GM12878 (cell line): Measurements from ENCODE around the gene MSLN. TPM values are rescaled to one million over a fixed set of nuclear protein-coding genes. Genes with fewer than 3 reads are reported as not detected.

Source experiments
- ATAC-seq: fragments of 200-7000 bp; cut with Tn5 transposase; 3 replicates; pipeline ENCODE4 v1.9.1; 2020; ENCODE audit warnings: mild to moderate bottlenecking, moderate library complexity
- BruUV-seq: library from RNA; stranded (reverse); fragments of 400-500 nt; replicated peaks from 2 replicates; lab custom pipeline; 2021; lab: Mats Ljungman, UMichigan
- CTCF ChIA-PET: fragments of 300-600 bp; sonication (Branson Sonifier 250); formaldehyde crosslinking; extraction: SDS; loops from one replicate; lab custom pipeline; 2021; ENCODE audit warnings: inconsistent platforms; lab: Yijun Ruan, JAX
- POLR2A ChIA-PET: fragments of 350-600 bp; formaldehyde crosslinking; extraction: SDS; loops from one replicate; lab custom pipeline; 2021; ENCODE audit warnings: inconsistent platforms; lab: Charles Lee
- RAD21 ChIA-PET: fragments of 300-600 bp; sonication (Branson Sonifier 250); formaldehyde crosslinking; loops from one replicate; lab custom pipeline; 2023; ENCODE audit warnings: antibody characterized with exemption; ENCODE audit not compliant: unreplicated experiment; lab: Charles Lee
- SMC1A ChIA-PET: fragments of 300-600 bp; sonication (Branson Sonifier 250); formaldehyde crosslinking; loops from one replicate; lab custom pipeline; 2023; ENCODE audit not compliant: unreplicated experiment, uncharacterized antibody; lab: Charles Lee
- DNase-seq: peaks from one replicate; pipeline ENCODE4 v3.0.0-alpha.2; 2011; ENCODE audit warnings: low read depth, low spot score
- FAIRE-seq: peaks from 3 replicates; lab custom pipeline; 2011; peaks lifted over from hg19 to GRCh38; lab: Jason Lieb, UNC
- H2AFZ ChIP-seq: 2 replicates; pipeline ENCODE4 v1.6.0; 2011; ENCODE audit warnings: low read depth, low read length, control low read depth; ENCODE audit not compliant: control insufficient read depth
- H3K27ac ChIP-seq: 2 replicates; pipeline ENCODE4 v1.5.1; 2011; ENCODE audit warnings: control low read depth; ENCODE audit not compliant: control insufficient read depth, insufficient read depth
- H3K27me3 ChIP-seq, 2 experiments: replicated peaks in 1 of 2; 2 replicates each; pipeline versions ENCODE4 v1.6.0 to v1.6.1; 2011; ENCODE audit warnings: low read length in 1 of 2; ENCODE audit not compliant: control insufficient read depth in 2 of 2, insufficient read depth in 2 of 2
- H3K36me3 ChIP-seq, 2 experiments: 2 replicates each; pipeline ENCODE4 v1.5.1; 2011; ENCODE audit warnings: low read length in 1 of 2; ENCODE audit not compliant: control insufficient read depth in 2 of 2, insufficient read depth in 2 of 2
- H3K4me1 ChIP-seq: 2 replicates; pipeline ENCODE4 v1.6.1; 2011; ENCODE audit warnings: mild to moderate bottlenecking, low read length, moderate library complexity, mixed read lengths; ENCODE audit not compliant: control insufficient read depth, insufficient read depth
- H3K4me2 ChIP-seq: 2 replicates; pipeline ENCODE4 v1.6.0; 2011; ENCODE audit warnings: control low read depth; ENCODE audit not compliant: control insufficient read depth, insufficient read depth
- H3K4me3 ChIP-seq: fragments of 200-600 bp; sonication (generic); 2 replicates; pipeline ENCODE4 v1.5.1; 2016
- H3K79me2 ChIP-seq: 2 replicates; pipeline ENCODE4 v1.6.0; 2011; ENCODE audit warnings: low read length; ENCODE audit not compliant: control insufficient read depth, insufficient read depth
- H3K9ac ChIP-seq: 2 replicates; pipeline ENCODE4 v1.8.0; 2011; ENCODE audit warnings: low read length, control low read depth, mixed read lengths; ENCODE audit not compliant: control insufficient read depth, insufficient read depth
- H3K9me3 ChIP-seq: replicated peaks from 3 replicates; pipeline ENCODE4 v1.5.1; 2011; ENCODE audit warnings: mild to moderate bottlenecking, low read length; ENCODE audit not compliant: control insufficient read depth, insufficient read depth
- H4K20me1 ChIP-seq: 2 replicates; pipeline ENCODE4 v1.6.0; 2011; ENCODE audit not compliant: control insufficient read depth, insufficient read depth
- CHD2 ChIP-seq: IDR thresholded peaks from 2 replicates; pipeline ENCODE4 v1.6.1; 2011; ENCODE audit warnings: low read depth, low read length, improper control_type of control experiment, borderline replicate concordance
- NFYA ChIP-seq: IDR thresholded peaks from 2 replicates; pipeline ENCODE4 v1.6.1; 2011; ENCODE audit warnings: low read depth, mild to moderate bottlenecking, low read length, improper control_type of control experiment, borderline replicate concordance
- SP1 ChIP-seq: IDR thresholded peaks from one replicate; pipeline ENCODE4 v1.6.1; 2011; ENCODE audit warnings: low read depth, low read length
- TBL1XR1 ChIP-seq: IDR thresholded peaks from 2 replicates; pipeline ENCODE4 v1.6.1; 2012; ENCODE audit warnings: low read depth, low read length, improper control_type of control experiment
- WRNIP1 ChIP-seq: IDR thresholded peaks from 2 replicates; pipeline ENCODE4 v1.6.1; 2011; ENCODE audit warnings: low read depth, low read length, improper control_type of control experiment, borderline replicate concordance
- ZNF217 ChIP-seq: fragments of 450-650 bp; IDR thresholded peaks from 2 replicates; pipeline ENCODE4 v1.6.1; 2017; ENCODE audit warnings: antibody characterized with exemption, mild to moderate bottlenecking
- WGBS: methylation state at CpG from one replicate; pipeline ENCODE4 v1.1.6; 2016; ENCODE audit warnings: low lambda C conversion rate; ENCODE audit not compliant: insufficient replicate concordance, insufficient coverage; ENCODE audit errors: missing lambda C conversion rate; 5-methylcytosine and 5-hydroxymethylcytosine counted together
- in situ Hi-C: fragments of 300-500 bp; cut with MboI; formaldehyde crosslinking; loops from 9 replicates; pipeline ENCODE4 v1.14.3; 2018; ENCODE audit warnings: mixed read lengths
- intact Hi-C: fragments of 100-400 bp; cut with micrococcal nuclease; formaldehyde crosslinking; loops from one replicate; pipeline ENCODE4 v1.14.2; 2022; ENCODE audit not compliant: unreplicated experiment
- polyA plus RNA-seq, 11 experiments: library from polyadenylated mRNA; depleted of rRNA in 4 of 11; unstranded in 6 of 11; stranded (reverse) in 5 of 11; fragments of >200 nt; fragmentation: Nextera tagmentation in 4 of 11; fragmentation: Illumina TruSeq in 1 of 11; extraction: Ambion mirVana in 4 of 11; extraction: Trizol in 1 of 11; gene quantifications; 1 replicate in 1 of 11; 2 replicates in 10 of 11; pipeline versions ENCODE4 v1.2.1 to v1.2.3, GENCODE V29; 2011 to 2016; ENCODE audit warnings: inconsistent platforms in 2 of 11, missing spikeins in 2 of 11, low read depth in 1 of 11
- total RNA-seq, 4 experiments: library from RNA; depleted of rRNA in 3 of 4; stranded (reverse); fragments of >200 nt in 3 of 4; fragmentation: Illumina TruSeq in 1 of 4; extraction: Trizol in 1 of 4; gene quantifications; 2 replicates each; pipeline versions ENCODE4 v1.2.1 to v1.2.3, GENCODE V29; 2013 to 2021
- TF ChIP-seq, protein P1 (sequence below): IDR thresholded peaks from 2 replicates; pipeline ENCODE4 v1.6.1; 2012; ENCODE audit warnings: low read depth, low read length, improper control_type of control experiment
- TF ChIP-seq, protein P2 (sequence below): IDR thresholded peaks from 2 replicates; pipeline ENCODE4 v1.6.1; 2012; ENCODE audit warnings: mild to moderate bottlenecking, low read depth, low read length
- TF ChIP-seq, protein P3 (sequence below): fragments of 450-650 bp; IDR thresholded peaks from 2 replicates; pipeline ENCODE4 v1.6.1; 2016; ENCODE audit warnings: mild to moderate bottlenecking
- TF ChIP-seq, protein P4 (sequence below): fragments of 450-650 bp; IDR thresholded peaks from 2 replicates; pipeline ENCODE4 v1.6.1; 2017; ENCODE audit warnings: mild to moderate bottlenecking

Gene MSLN
- total and polyA plus RNA-seq, 10 of the 15 experiments (the other 5 are each of a cell fraction or from before 2014, with no cell fraction given) = 0.08 TPM; not detected in 9

DNA sequence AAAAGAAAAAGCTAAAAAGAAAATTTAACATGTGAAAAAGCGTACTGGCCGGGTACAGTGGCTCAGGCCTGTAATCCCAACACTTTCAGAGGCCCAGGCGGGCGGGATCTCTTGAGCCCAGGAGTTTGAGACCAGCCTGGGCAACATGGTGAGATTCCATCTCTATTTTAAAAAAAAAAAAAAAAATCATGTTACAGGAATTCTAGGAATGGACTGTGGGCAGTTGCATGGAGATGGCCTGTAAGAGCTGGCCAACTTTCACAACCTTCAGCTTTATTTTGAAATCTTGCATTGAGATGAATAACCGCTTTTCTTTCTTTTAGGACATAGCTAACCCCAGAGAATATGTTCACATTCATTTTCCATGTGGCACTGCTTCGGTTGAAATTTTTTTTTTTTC is 11.5 kb upstream of the MSLN start (continued):
- TF ChIP-seq, protein P1, sequence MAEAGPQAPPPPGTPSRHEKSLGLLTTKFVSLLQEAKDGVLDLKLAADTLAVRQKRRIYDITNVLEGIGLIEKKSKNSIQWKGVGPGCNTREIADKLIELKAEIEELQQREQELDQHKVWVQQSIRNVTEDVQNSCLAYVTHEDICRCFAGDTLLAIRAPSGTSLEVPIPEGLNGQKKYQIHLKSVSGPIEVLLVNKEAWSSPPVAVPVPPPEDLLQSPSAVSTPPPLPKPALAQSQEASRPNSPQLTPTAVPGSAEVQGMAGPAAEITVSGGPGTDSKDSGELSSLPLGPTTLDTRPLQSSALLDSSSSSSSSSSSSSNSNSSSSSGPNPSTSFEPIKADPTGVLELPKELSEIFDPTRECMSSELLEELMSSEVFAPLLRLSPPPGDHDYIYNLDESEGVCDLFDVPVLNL = no peak
- no peak for TF ChIP-seq CHD2
- TF ChIP-seq TBL1XR1 = no peak
- no peak for TF ChIP-seq WRNIP1

DNA sequence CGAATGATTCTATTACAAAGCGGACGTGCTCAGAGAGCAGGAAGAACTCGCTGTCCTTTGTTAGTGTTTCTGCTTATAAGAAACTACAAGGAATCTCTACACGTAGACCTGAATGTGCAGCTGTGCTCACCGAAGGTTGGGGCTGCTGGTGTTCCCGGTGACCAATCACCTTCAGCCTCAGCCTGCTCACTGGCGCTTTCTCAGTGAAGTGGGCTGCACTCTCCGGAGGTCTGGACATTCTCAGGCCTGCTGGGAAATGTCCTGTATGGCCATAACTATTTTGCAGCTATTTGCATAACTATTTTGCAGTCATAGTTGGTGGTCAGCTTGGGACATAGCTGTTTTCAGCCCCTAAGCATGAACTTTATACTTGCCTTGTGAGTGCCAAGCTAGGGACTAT is 10.0 kb upstream of the MSLN start:
- H3K36me3 ChIP-seq = no peaks in the 10 kb centered on the region
- no peaks in the 10 kb centered on the region for H3K9me3 ChIP-seq
- H2AFZ ChIP-seq = no peak overlapping the region
- no peaks in the 10 kb centered on the region; a peak in 2 of 4 replicates for H3K27me3 ChIP-seq
- intact Hi-C loops (no loop called here), in situ Hi-C loops (no loop called here)
- no peak for FAIRE-seq
- no peak for DNase-seq
- H3K4me1 ChIP-seq = no peaks in the 10 kb centered on the region
- no peak overlapping the region for H3K27ac ChIP-seq
- H4K20me1 ChIP-seq = no peaks in the 10 kb centered on the region
- no TSS peak for BruUV-seq
- 39% methylated on average over 9 of the region's 9 CpGs for WGBS
- ChIA-PET POLR2A (interaction anchor here (0.9 kb wide), 1 partner anchor 9 kb away, joined by 3 read pairs; the partner anchor contains the start of gene CIAO3), RAD21 (no interaction called here), SMC1A (no interaction called here), CTCF (interaction anchor here (1.1 kb wide), 1 partner anchor 38 kb away, joined by 7 read pairs; no protein-coding TSS in a partner anchor)
- H3K4me3 ChIP-seq = no peak overlapping the region
- no peaks in the 10 kb centered on the region for H3K79me2 ChIP-seq
- no peak overlapping the region for H3K4me2 ChIP-seq
- no peak for ATAC-seq
- no peak overlapping the region for H3K9ac ChIP-seq
- TF ChIP-seq, protein P2, sequence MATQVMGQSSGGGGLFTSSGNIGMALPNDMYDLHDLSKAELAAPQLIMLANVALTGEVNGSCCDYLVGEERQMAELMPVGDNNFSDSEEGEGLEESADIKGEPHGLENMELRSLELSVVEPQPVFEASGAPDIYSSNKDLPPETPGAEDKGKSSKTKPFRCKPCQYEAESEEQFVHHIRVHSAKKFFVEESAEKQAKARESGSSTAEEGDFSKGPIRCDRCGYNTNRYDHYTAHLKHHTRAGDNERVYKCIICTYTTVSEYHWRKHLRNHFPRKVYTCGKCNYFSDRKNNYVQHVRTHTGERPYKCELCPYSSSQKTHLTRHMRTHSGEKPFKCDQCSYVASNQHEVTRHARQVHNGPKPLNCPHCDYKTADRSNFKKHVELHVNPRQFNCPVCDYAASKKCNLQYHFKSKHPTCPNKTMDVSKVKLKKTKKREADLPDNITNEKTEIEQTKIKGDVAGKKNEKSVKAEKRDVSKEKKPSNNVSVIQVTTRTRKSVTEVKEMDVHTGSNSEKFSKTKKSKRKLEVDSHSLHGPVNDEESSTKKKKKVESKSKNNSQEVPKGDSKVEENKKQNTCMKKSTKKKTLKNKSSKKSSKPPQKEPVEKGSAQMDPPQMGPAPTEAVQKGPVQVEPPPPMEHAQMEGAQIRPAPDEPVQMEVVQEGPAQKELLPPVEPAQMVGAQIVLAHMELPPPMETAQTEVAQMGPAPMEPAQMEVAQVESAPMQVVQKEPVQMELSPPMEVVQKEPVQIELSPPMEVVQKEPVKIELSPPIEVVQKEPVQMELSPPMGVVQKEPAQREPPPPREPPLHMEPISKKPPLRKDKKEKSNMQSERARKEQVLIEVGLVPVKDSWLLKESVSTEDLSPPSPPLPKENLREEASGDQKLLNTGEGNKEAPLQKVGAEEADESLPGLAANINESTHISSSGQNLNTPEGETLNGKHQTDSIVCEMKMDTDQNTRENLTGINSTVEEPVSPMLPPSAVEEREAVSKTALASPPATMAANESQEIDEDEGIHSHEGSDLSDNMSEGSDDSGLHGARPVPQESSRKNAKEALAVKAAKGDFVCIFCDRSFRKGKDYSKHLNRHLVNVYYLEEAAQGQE = no peak
- TF ChIP-seq, protein P3, sequence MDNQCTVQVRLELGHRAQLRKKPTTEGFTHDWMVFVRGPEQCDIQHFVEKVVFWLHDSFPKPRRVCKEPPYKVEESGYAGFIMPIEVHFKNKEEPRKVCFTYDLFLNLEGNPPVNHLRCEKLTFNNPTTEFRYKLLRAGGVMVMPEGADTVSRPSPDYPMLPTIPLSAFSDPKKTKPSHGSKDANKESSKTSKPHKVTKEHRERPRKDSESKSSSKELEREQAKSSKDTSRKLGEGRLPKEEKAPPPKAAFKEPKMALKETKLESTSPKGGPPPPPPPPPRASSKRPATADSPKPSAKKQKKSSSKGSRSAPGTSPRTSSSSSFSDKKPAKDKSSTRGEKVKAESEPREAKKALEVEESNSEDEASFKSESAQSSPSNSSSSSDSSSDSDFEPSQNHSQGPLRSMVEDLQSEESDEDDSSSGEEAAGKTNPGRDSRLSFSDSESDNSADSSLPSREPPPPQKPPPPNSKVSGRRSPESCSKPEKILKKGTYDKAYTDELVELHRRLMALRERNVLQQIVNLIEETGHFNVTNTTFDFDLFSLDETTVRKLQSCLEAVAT = no peak
- TF ChIP-seq SP1 (no peak), ZNF217 (no peak), NFYA (no peak)
- TF ChIP-seq, protein P4, sequence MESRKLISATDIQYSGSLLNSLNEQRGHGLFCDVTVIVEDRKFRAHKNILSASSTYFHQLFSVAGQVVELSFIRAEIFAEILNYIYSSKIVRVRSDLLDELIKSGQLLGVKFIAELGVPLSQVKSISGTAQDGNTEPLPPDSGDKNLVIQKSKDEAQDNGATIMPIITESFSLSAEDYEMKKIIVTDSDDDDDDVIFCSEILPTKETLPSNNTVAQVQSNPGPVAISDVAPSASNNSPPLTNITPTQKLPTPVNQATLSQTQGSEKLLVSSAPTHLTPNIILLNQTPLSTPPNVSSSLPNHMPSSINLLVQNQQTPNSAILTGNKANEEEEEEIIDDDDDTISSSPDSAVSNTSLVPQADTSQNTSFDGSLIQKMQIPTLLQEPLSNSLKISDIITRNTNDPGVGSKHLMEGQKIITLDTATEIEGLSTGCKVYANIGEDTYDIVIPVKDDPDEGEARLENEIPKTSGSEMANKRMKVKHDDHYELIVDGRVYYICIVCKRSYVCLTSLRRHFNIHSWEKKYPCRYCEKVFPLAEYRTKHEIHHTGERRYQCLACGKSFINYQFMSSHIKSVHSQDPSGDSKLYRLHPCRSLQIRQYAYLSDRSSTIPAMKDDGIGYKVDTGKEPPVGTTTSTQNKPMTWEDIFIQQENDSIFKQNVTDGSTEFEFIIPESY = no peak
